ENCODE measurements around the gene KLHL11. TPM values are rescaled to one million over a fixed set of nuclear protein-coding genes. Genes with fewer than 3 reads are reported as not detected.
A peak's percentile ranks its signal among the peaks of the same experiment; 100 is the strongest.

The KLHL11 gene
- total and polyA plus RNA-seq, 2 of the 8 experiments (the other 6 are each of a cell fraction or from before 2014, with no cell fraction given), result 4.2 to 13.7 TPM

GRCh38 chr17:41811549-41812380 is 53.5 kb downstream of the KLHL11 start, which contains the start of gene P3H4 (continued):
- peak; percentile 59 for TF ChIP-seq PHF8 (conservative IDR thresholded peaks at IDR 0.05; ENCODE audit: low read depth, low read length)

All from H1 (cell line).